ENCODE results near the gene SLC11A2.
"Not testable (repeated sequence)": the region's sequence is repeated elsewhere in the genome, so short reads cannot be mapped to it uniquely, and the experiment has no call there.

Gene SLC11A2

GRCh38 chr12:51025338-51025835 is 797 bp downstream of the SLC11A2 start:
- no peak for DNase-seq

DNA sequence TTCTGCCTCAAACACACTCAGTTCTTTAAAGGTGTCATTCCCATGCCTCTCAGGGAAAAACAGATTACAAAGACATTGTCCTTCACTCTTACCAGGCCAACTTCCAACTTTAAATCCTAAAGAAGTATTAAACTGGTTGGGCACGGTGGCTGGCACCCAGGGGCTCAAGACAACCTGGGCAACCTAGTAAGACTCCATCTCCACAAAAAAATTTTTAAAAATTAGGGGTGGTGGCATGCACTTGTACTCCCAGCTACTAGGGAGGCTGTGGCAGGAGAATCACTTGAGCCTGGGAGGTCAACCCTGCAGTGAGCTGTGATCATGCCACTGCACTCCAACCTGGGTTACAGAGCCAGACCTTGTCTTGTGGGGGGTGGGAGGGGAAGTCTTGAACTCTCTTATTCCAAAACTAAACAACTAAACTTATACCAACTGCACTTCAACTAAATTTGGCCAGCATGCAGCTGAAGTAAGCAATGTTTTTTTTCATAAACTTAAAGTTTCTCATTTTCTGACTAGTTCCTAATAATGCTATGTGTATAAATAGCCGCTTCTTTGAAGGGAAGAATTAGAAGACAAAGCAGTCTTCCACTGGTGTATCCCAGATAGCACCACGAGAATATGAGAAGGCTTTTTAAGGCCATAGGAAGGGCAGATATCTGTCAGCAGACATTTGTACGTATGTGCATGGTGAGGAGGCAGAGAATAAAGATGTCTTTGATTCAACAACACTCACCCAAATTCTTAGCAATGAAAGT is 2.4 kb downstream of the SLC11A2 start:
- DNase-seq: no peak

DNA sequence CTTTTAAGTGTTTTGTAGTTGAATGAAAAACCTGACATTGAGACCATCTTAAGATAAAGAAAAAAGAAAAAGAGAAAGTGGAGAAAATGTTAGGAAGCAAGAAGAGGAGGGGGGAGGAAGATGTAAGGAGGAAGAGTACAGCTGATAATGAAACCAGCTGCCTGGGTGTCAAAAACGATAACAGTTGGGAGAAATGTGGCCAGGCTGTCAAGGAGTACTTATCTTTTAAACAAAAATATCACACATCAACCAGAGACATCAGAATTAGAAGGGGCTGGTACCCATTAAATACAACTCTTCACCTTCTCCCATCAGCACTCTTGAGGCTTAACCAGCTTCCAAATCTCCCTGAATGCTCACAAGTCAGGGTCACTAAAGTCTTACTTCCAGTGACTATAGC is 4.5 kb downstream of the SLC11A2 start:
- DNase-seq: no peak

DNA sequence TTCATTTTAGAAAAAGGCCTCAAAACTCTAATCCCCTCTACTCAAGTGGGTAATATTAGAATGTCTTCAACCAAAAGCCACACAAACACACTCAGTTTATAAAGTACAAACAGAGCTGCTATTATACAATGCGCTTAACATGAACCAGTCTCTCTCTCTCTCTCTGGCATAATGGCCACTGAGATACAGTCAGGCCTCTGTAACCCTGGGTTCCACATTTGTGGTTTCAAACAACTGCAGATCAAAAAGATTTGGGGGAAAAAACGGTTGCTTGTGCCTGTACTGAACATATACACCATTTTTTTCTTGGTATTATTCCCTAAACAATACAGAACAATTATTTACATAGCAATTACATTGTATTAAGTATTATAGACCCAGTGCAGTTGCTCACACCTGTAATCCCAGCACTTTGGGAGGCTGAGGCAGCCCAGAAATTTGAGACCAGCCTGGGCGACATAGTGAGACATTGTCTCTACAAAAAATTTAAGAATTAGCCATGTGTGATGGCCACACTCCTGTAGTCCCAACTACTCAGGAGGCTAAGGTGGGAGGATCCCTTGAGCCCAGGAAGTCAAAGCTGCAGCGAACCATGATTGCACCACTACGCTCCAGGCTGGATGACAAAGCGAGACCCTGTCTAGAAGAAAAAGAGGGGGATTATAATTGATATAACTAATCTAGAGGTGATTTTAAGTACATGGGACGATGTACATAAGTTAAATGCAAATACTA is 5.6 kb downstream of the SLC11A2 start:
- no peak for DNase-seq

DNA sequence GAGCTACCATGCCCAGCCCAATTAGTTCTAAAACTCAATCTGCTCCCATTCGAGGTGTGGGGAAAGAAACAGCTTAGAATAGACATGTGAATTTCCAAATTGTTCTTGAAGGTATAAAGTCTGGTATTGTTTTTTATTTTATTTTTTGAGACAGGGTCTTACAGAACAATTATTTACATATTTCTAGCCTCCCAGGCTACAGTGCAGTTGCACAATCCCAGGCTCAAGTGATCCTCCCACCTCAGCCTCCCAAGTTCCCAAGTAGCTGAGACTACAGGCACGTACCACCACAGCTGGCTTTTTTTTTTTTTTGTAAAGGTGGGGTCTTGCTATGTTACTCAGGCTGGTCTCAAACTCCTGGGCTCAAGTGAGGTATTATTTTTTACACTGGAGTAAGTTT is 6.3 kb downstream of the SLC11A2 start:
- no peak for DNase-seq

DNA sequence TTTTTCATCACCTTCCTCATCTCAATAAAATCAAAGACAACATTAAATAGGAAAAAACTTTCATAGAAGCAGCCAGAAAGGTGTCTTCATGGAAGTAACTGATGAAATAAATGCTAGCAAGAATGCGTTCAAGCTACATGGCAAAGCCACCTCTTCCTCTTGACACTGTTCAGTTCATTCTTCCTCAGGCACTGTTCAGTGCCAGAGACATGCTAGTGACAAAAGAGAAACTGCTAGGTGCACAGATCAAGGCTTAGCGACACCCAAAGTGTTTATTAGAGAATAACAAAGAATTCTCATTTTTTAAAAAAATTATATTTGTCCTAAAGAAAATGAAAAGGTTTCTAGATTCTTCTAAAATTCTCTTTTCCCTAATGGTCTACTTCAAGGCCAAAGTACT is 7.2 kb downstream of the SLC11A2 start:
- DNase-seq: no peak

GRCh38 chr12:51017452-51017851 is 8.7 kb downstream of the SLC11A2 start:
- DNase-seq: no peak

DNA sequence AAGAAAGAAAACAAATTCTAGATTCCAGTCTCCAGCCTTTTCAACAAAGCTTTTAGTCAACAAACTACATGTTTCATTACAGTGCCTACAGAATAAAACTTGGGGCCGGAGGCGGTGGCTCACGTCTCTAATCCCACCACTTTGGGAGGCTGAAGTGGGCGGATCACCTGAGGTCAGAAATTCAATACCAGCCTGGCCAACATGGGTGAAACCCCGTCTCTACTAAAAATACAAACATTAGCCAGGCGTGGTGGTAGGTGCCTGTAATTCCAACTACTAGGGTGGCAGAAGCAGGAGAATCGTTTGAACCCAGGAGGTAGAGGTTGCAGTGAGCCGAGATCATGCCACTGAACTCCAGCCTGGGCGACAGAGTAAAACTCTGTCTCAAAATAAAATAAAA is 11.7 kb downstream of the SLC11A2 start:
- not testable (repeated sequence) for DNase-seq

DNA sequence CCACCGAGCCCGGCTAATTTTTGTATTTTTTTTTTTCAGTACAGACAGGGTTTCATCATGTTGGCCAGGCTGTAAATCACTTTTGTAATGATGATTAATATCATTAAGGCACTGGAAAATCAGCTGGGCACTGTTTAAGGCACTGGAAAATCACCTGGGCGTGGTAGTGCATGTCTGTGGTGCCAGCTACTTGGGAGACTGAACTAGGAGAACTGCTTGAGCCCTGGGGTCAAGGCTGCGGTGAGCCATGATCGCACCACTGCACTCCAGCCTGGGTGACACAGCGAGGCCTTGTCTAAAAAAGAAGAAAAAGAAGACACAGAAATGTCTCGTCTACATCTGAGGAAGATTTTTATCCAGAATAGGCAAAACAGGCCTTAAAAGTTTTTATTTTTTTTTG is 12.7 kb downstream of the SLC11A2 start:
- DNase-seq: no peak

DNA sequence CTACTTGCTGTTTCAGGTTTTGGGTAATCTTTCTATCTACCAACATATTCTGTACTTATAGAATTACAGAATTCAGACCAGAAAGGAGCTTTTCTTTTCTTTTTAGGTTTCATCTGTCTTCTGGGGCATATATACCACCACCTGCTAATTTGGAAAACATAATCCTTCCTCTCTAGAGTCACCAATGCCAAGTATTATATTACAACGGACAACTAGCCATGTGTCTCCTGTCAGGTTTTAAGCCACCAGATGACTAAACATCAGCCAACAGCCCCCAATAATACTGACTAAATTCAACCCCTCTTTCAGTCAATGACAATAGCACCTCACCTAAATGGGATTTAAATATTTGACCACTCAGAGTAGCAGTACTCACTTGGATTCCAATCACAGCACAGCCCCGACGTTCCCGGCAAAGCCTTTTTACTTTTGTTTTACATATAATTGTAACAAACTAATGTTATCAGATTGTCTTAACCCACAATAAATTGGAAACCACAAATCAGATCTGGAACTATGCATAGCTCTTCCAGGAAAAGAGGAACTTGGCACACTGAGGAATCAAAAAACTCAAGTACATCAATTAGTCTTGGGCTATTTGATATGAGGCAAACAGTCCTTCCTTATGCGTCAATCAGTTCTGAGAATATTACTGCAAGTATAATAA is 13.5 kb downstream of the SLC11A2 start:
- no peak for DNase-seq

- no peak for DNase-seq
Measured at GRCh38 chr12:51011955-51012354, 14.2 kb downstream of the SLC11A2 start.

- DNase-seq: no peak
Measured at GRCh38 chr12:51009056-51009440, 17.1 kb downstream of the SLC11A2 start.

DNA sequence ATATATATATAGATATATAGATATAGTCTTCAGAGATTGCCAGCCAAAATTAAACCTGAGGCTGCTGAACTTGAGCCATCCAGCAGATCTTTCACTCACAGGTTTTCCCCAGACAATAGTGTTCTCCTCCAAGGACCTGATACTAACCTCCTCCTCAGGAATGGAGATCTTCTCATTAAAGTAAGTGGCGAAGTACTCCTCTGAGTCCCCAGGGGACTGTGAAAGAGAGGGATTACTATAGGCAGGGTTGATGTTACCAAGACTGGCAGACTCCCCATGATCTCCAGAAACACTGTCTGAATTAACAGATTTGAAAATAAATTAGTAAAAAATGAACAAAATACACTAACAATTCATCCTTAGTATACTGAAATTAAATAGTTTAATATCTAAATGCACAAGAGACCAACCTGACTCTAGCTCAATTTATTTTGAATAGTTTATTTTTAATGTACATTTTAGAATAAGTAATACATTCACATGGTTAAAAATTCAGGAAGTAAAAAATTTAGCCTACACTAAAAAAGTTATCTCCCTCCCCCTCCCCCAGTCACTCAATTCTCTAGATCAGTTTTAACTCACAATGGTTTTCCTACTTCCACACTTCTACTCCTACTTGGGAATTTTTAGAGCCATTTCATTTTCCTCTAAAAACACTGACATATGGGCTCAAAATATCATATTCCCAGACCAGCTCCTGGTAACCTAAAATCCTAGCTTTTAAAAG is 17.7 kb downstream of the SLC11A2 start:
- DNase-seq: no peak

DNA sequence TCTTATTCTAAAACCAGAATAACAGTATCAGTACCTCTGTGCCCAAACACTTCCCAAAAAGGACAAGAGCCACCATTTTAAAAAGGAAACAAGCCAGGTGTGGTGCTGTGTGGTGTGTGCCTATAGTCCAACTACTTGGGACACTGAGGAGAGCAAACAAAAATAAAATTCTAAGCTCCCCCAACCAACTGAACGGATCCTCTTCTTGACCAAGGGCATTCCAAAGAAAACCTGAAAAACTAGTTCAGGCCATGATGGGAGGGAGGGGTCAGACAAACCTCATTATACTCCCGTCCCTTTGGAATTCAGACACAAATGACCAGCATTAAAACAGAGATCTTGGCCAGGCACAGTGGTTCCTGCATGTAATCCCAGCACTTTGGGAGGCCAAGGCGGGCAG is 20.5 kb downstream of the SLC11A2 start:
- DNase-seq: no peak

DNA sequence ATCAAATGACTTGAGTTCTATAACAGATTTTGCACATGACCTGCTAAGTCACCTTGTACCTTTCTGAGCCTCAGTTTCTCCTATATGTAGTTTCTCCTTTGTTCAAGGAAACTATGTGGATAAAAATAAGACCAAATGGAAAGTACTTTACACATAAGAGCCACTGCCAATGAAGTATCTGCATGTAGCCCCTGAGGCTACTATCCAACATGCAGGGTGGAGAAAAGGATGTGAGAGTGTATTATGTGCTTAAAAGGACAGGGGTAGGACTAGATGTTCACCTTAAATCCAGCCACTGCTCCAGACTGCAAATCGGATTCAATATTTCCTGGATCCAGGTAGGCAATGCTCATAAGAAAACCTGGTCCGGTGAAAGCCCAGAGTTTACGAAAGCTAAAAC is 21.2 kb downstream of the SLC11A2 start:
- DNase-seq: no peak

- DNase-seq: no peak
Measured at GRCh38 chr12:51004504-51004903, 21.7 kb downstream of the SLC11A2 start.

DNA sequence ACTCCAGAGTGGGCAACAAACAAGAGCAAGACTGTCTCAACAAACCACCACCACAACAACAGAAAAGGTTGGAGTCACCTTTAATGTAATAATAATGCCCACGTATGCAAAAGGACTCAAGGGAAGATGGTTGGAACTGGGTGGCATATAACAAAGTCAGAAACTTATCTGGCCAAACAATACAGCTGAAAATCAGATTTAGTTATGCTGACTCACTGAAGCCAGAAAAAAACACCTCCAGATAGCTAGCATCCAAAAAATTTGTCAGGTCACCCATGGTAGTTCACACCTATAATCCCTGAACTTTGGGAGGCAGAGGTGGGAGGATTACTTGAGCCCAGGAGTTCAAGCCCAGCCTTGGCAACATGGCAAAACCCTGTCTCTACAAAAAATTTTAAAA is 24.4 kb downstream of the SLC11A2 start:
- DNase-seq: no peak

GRCh38 chr12:51000245-51000644 is 25.9 kb downstream of the SLC11A2 start:
- no peak for DNase-seq

DNA sequence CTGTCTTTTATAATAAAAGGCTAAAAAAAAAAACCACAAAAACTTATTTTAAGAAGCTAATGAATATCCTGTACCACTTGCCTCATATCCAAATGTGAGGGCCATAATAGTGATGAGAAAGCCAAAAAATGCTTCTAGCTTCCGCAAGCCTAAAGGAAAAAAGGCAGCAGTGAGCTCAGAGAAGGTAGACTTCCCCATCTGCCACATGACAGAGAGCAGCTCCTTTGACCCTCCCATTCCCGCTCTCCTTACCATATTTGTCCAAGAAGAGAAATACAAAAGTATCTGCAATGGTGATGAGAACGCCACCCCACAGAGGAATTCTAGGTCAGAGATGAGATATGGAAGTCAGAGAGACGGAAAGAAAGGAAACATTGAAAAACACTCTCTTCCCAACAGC is 27.1 kb downstream of the SLC11A2 start:
- DNase-seq: no peak

DNA sequence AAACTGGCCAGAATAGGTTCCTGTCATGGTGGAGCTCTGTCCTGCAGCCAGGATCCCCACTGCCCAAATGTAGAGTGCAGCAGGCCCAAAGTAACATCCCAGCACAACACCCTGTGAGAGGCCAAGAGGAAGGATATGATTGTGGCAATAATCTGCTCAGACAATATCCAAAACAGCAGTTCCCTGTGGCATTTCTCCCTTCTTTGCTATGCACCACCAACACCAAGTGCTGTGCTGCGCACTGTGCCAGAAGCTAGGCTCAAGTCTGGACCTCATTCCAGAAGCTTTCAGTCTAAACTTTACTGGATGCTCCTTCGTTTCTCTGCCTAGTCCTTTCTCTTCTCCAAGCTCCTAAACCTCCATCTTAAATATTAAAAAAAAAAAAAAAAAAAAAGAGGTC is 33.4 kb downstream of the SLC11A2 start:
- no peak for DNase-seq

DNA sequence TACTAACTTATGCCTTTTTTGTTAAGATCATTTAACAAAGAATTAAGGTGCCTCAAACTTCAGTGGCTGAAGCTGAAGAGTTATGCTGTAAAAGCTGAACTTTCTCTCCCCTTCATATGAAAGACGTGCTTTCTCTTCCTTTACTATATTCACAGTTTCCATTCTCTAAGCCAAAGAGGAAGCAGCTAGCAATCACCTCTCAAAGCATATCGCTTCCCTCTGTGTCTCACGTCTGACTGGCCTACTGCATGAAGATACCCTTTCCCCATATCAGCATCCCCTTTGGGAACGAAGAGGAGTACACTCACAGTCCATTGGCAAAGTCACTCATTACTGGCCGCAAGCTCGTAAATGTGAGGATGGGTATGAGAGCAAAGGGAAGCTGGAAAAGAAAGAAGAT is 34.9 kb downstream of the SLC11A2 start:
- no peak for DNase-seq

DNA sequence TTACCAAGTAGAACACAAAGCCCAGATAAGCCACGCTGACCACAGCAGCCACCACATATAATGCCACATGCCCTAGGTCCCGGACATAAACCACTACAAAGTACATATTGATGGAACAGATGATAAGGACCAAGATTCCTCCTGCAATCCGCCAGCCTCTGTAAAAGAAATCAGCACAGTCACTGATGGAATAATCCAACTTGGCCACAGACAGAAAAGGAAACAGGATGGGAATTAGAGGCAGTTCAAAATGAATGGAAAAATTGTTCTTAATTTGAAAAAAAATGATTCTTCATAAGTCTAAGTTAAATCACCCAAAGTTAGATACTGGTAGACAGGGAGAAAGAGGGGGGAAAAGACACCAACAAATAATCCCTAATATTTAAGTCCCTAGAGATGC is 35.4 kb downstream of the SLC11A2 start:
- no peak for DNase-seq

- no peak for DNase-seq
Measured at GRCh38 chr12:50990147-50990727, 35.9 kb downstream of the SLC11A2 start.

Data from NCI-H1694 (cell line).